PC-3 (cell line): Measurements from ENCODE around the gene OR4M1.
"Not testable (repeated sequence)": the region's sequence is repeated elsewhere in the genome, so short reads cannot be mapped to it uniquely, and the experiment has no call there.

Experiments used
- EZH2phosphoT487 ChIP-seq: fragments of 300-600 bp; sonication (generic); IDR thresholded peaks from 2 replicates; pipeline ENCODE4 v1.6.1; 2018; ENCODE audit warnings: mild to moderate bottlenecking, antibody characterized with exemption, low read length, borderline replicate concordance
- TF ChIP-seq, protein P1 (sequence below): fragments of 300-600 bp; sonication (generic); conservative IDR thresholded peaks from 2 replicates; pipeline ENCODE4 v1.5.1; 2017; ENCODE audit warnings: antibody characterized with exemption, low read depth, mild to moderate bottlenecking, low read length

DNA sequence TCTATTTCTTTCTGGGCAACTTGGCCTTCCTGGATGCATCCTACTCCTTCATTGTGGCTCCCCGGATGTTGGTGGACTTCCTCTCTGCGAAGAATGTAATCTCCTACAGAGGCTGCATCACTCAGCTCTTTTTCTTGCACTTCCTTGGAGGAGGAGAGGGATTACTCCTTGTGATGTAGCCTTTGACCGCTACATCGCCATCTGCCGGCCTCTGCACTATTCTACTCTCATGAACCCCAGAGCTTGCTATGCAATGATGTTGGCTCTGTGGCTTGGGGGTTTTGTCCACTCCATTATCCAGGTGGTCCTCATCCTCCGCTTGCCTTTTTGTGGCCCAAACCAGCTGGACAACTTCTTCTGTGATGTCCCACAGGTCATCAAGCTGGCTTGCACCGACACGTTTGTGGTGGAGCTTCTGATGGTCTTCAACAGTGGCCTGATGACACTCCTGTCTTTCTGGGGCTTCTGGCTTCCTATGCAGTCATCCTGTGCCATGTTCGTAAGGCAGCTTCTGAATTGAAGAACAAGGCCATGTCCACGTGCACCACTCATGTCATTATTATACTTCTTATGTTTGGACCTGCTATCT lies 23.3 kb downstream of the OR4M1 start:
- TF ChIP-seq, protein P1, sequence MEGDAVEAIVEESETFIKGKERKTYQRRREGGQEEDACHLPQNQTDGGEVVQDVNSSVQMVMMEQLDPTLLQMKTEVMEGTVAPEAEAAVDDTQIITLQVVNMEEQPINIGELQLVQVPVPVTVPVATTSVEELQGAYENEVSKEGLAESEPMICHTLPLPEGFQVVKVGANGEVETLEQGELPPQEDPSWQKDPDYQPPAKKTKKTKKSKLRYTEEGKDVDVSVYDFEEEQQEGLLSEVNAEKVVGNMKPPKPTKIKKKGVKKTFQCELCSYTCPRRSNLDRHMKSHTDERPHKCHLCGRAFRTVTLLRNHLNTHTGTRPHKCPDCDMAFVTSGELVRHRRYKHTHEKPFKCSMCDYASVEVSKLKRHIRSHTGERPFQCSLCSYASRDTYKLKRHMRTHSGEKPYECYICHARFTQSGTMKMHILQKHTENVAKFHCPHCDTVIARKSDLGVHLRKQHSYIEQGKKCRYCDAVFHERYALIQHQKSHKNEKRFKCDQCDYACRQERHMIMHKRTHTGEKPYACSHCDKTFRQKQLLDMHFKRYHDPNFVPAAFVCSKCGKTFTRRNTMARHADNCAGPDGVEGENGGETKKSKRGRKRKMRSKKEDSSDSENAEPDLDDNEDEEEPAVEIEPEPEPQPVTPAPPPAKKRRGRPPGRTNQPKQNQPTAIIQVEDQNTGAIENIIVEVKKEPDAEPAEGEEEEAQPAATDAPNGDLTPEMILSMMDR = not testable (repeated sequence)
- not testable (repeated sequence) for TF ChIP-seq EZH2phosphoT487
